K562 (cell line): ENCODE measurements around the gene ASCC3. TPM values are rescaled to one million over a fixed set of nuclear protein-coding genes. Genes with fewer than 3 reads are reported as not detected.

Experiments used
- ATAC-seq: fragments of 200-7000 bp; cut with Tn5 transposase; 3 replicates; pipeline ENCODE4 v1.9.1; 2020; ENCODE audit warnings: moderate library complexity
- BruUV-seq: library from RNA; stranded (reverse); fragments of 400-500 nt; replicated peaks from 2 replicates; lab custom pipeline; 2021; lab: Mats Ljungman, UMichigan
- CTCF ChIA-PET: fragments of 300-600 bp; formaldehyde crosslinking; extraction: SDS; loops from one replicate; lab custom pipeline; 2021; ENCODE audit warnings: low intra/inter-chr PET ratio; lab: Yijun Ruan, JAX
- POLR2A ChIA-PET: fragments of 300-600, 350-650 bp; sonication (Branson Sonifier 250); formaldehyde crosslinking; extraction: SDS; loops from one replicate; lab custom pipeline; 2021; ENCODE audit warnings: antibody characterized with exemption, inconsistent platforms; lab: Yijun Ruan, JAX
- DNase-seq, 4 experiments: peaks; one replicate each; pipeline versions ENCODE4 v3.0.0 to v3.0.0-alpha.2; 2011 to 2018; ENCODE audit warnings: low spot score in 3 of 4, mixed read lengths in 3 of 4; ENCODE audit errors: extremely low read depth in 1 of 4
- FAIRE-seq: peaks from 2 replicates; lab custom pipeline; 2011; peaks lifted over from hg19 to GRCh38; lab: Jason Lieb, UNC
- H2AFZ ChIP-seq: 2 replicates; pipeline ENCODE4 v1.6.0; 2011; ENCODE audit warnings: low read depth, low read length, control low read depth, inconsistent platforms
- H3K27ac ChIP-seq: fragments of 200-600 bp; 3 replicates; pipeline ENCODE4 v1.8.0; 2011; ENCODE audit warnings: low read depth, mild to moderate bottlenecking, control low read depth, inconsistent platforms, low read length, moderate library complexity, mixed read lengths; ENCODE audit errors: extremely low read depth
- H3K27me3 ChIP-seq, 2 experiments: fragments of 300-600 bp in 1 of 2; 2 replicates in 1 of 2; 3 replicates in 1 of 2; pipeline versions ENCODE4 v1.6.0 to v1.8.0; 2011; ENCODE audit warnings: inconsistent platforms in 2 of 2, low read length in 2 of 2, mild to moderate bottlenecking in 1 of 2, mixed read lengths in 1 of 2, moderate library complexity in 1 of 2; ENCODE audit not compliant: control insufficient read depth in 2 of 2, insufficient read depth in 2 of 2
- H3K36me3 ChIP-seq: fragments of 300-600 bp; 3 replicates; pipeline ENCODE4 v1.8.0; 2011; ENCODE audit warnings: mild to moderate bottlenecking, low read length, inconsistent platforms; ENCODE audit not compliant: control insufficient read depth, insufficient read depth
- H3K4me1 ChIP-seq, 2 experiments: fragments of 200-600 bp in 1 of 2; replicated peaks in 1 of 2; 2 replicates in 1 of 2; 3 replicates in 1 of 2; pipeline versions ENCODE4 v1.5.1 to v1.8.0; 2011; ENCODE audit warnings: inconsistent platforms in 2 of 2, low read length in 2 of 2, mild to moderate bottlenecking in 1 of 2, mixed read lengths in 1 of 2, moderate library complexity in 1 of 2; ENCODE audit not compliant: control insufficient read depth in 2 of 2, insufficient read depth in 2 of 2
- H3K4me2 ChIP-seq: 2 replicates; pipeline ENCODE4 v1.6.1; 2011; ENCODE audit warnings: low read length, control low read depth, inconsistent platforms, mixed read lengths; ENCODE audit not compliant: insufficient read depth
- H3K4me3 ChIP-seq: fragments of 200-600 bp; sonication (generic), shearing (Covaris generic); 2 replicates; pipeline ENCODE4 v1.5.1; 2016; ENCODE audit warnings: control low read depth, inconsistent platforms
- H3K79me2 ChIP-seq: fragments of 200-600 bp; 3 replicates; pipeline ENCODE4 v1.8.0; 2011; ENCODE audit warnings: low read length, inconsistent platforms; ENCODE audit not compliant: control insufficient read depth, insufficient read depth
- H3K9ac ChIP-seq, 2 experiments: 2 replicates each; pipeline versions ENCODE4 v1.6.0 to v1.6.1; 2011; ENCODE audit warnings: low read depth in 2 of 2, low read length in 2 of 2, control low read depth in 1 of 2, inconsistent platforms in 1 of 2, mild to moderate bottlenecking in 1 of 2, mixed read lengths in 1 of 2; ENCODE audit not compliant: insufficient read depth in 1 of 2
- H3K9me1 ChIP-seq: one replicate; pipeline ENCODE4 v1.6.0; 2011; ENCODE audit warnings: inconsistent platforms, mild to moderate bottlenecking, low read length, moderate library complexity; ENCODE audit not compliant: control insufficient read depth, insufficient read depth
- H3K9me3 ChIP-seq: replicated peaks from 2 replicates; pipeline ENCODE4 v1.5.1; 2011; ENCODE audit warnings: low read depth, low read length, inconsistent platforms; ENCODE audit not compliant: control insufficient read depth, insufficient read depth
- H4K20me1 ChIP-seq: replicated peaks from 2 replicates; pipeline ENCODE4 v1.6.1; 2011; ENCODE audit warnings: low read length, inconsistent platforms, mixed read lengths; ENCODE audit not compliant: control insufficient read depth, insufficient read depth
- DMBX1 ChIP-seq: fragments of 250-450 bp; sonication (Bioruptor Pico); IDR thresholded peaks from 2 replicates; pipeline ENCODE4 v1.8.0; 2022; ENCODE audit warnings: inconsistent platforms, mild to moderate bottlenecking, moderate library complexity, borderline replicate concordance
- HDAC6 ChIP-seq: IDR thresholded peaks from 2 replicates; pipeline ENCODE4 v1.6.1; 2012; ENCODE audit warnings: low read depth, mild to moderate bottlenecking, control low read depth, inconsistent platforms, low read length, moderate library complexity
- MAFG ChIP-seq: fragments of 450-650 bp; conservative IDR thresholded peaks from 2 replicates; pipeline ENCODE4 v1.6.1; 2016; ENCODE audit warnings: missing genetic modification characterization, missing compliant biosample characterization
- MCM7 ChIP-seq, 2 experiments: fragments of 450-650 bp; IDR thresholded peaks; 2 replicates each; pipeline ENCODE4 v1.6.1; 2016 to 2018
- NR2C1 ChIP-seq, 2 experiments: fragments of 450-650 bp; IDR thresholded peaks; 2 replicates each; pipeline ENCODE4 v1.6.1; 2017; ENCODE audit warnings: mild to moderate bottlenecking in 2 of 2, antibody characterized with exemption in 1 of 2, inconsistent platforms in 1 of 2, missing compliant biosample characterization in 1 of 2, missing genetic modification characterization in 1 of 2
- PYGO2 ChIP-seq: fragments of 450-650 bp; IDR thresholded peaks from 2 replicates; pipeline ENCODE4 v1.6.1; 2016; ENCODE audit warnings: mild to moderate bottlenecking, missing genetic modification characterization, moderate library complexity, missing compliant biosample characterization
- SMARCE1 ChIP-seq: fragments of 450-650 bp; IDR thresholded peaks from 2 replicates; pipeline ENCODE4 v1.7.1; 2016; ENCODE audit warnings: mild to moderate bottlenecking
- ZFX ChIP-seq: sonication (generic); formaldehyde crosslinking; IDR thresholded peaks from 2 replicates; pipeline ENCODE4 v1.8.0; 2022; ENCODE audit warnings: mild to moderate bottlenecking, missing genetic modification reagents, moderate library complexity
- ZNF174 ChIP-seq: fragments of 250-450 bp; sonication (Bioruptor Pico); IDR thresholded peaks from 2 replicates; pipeline ENCODE4 v1.4.0; 2020; ENCODE audit warnings: mild to moderate bottlenecking
- ZNF197 ChIP-seq: fragments of 200-800 bp; sonication (Bioruptor generic); IDR thresholded peaks from 2 replicates; pipeline ENCODE4 v1.6.1; 2016; ENCODE audit warnings: low read depth, missing genetic modification characterization, missing compliant biosample characterization
- ZNF696 ChIP-seq: fragments of 250-450 bp; sonication (Bioruptor Pico); conservative IDR thresholded peaks from 2 replicates; pipeline ENCODE4 v1.4.0; 2020; ENCODE audit warnings: mild to moderate bottlenecking, moderate library complexity
- WGBS: fragments of 100-300 bp; shearing (Covaris generic); methylation state at CpG from one replicate; pipeline ENCODE4 v1.1.6; 2016; ENCODE audit warnings: low coverage, mixed read lengths; ENCODE audit not compliant: insufficient coverage; ENCODE audit errors: missing lambda C conversion rate; 5-methylcytosine and 5-hydroxymethylcytosine counted together
- in situ Hi-C: fragments of 300-500 bp; cut with MboI; formaldehyde crosslinking; loops from 4 replicates; pipeline ENCODE4 v1.15.0; 2018; ENCODE audit warnings: inconsistent platforms, mixed read lengths
- intact Hi-C: fragments of 100-400 bp; cut with micrococcal nuclease; formaldehyde crosslinking; loops from 2 replicates; pipeline ENCODE4 v1.14.2; 2022
- polyA plus RNA-seq, 8 experiments: library from polyadenylated mRNA; depleted of rRNA in 4 of 8; stranded (reverse) in 5 of 8; unstranded in 3 of 8; fragments of >200 nt; fragmentation: Nextera tagmentation in 2 of 8; fragmentation: Illumina TruSeq in 1 of 8; extraction: Ambion mirVana in 2 of 8; extraction: Trizol in 1 of 8; gene quantifications; 2 replicates each; pipeline versions ENCODE4 v1.2.1 to v1.2.3, GENCODE V29; 2011 to 2014; ENCODE audit warnings: inconsistent platforms in 1 of 8, missing spikeins in 1 of 8
- total RNA-seq, 7 experiments: library from RNA; depleted of rRNA in 6 of 7; stranded (reverse); fragments of >200 nt in 6 of 7; fragmentation: Illumina TruSeq in 2 of 7; extraction: Trizol in 2 of 7; gene quantifications; 2 replicates each; pipeline versions ENCODE4 v1.2.1 to v1.2.3, GENCODE V29; 2011 to 2021; ENCODE audit warnings: low replicate concordance in 1 of 7
- TF ChIP-seq, protein P1 (sequence below): fragments of 250-450 bp; sonication (Bioruptor Pico); IDR thresholded peaks from 2 replicates; pipeline ENCODE4 v1.4.0; 2020; ENCODE audit warnings: mild to moderate bottlenecking, moderate library complexity
- TF ChIP-seq, protein P2 (sequence below): fragments of 250-450 bp; sonication (Bioruptor Pico); IDR thresholded peaks from 2 replicates; pipeline ENCODE4 v1.5.0; 2020; ENCODE audit warnings: mild to moderate bottlenecking, borderline replicate concordance

ASCC3 gene
- total and polyA plus RNA-seq, 9 of the 15 experiments (the other 6 are each of a cell fraction or from before 2014, with no cell fraction given) = 16.1 to 56.1 (median 33.9) TPM

DNA sequence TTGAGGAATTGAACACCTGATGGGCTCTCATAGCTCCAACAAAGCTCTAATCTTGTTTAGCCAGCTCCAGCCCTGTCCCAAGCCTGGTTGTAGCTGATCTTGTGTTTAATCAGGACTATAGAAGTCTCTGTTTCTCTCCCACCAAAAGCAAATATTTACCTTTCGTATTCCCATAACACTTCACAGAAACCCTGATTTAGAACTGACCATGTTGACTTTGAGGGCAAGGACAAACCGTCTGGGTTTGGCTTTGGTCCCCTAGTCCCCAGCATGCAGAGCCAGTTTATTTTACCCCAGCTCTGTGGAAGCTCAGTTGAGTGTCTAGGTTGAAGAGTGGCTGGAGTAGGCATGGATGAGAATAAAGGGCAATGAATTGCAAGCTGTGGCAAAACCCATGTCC is 398.4 kb downstream of the ASCC3 start:
- WGBS = 0% methylated on average over 2 of the region's 2 CpGs
- H3K4me1 ChIP-seq = no peaks in the 10 kb centered on the region
- H3K9ac ChIP-seq = no peak overlapping the region
- ChIA-PET POLR2A (interaction anchor here (0.8 kb wide), 1 partner anchor 399 kb away, joined by 3 read pairs; no protein-coding TSS in a partner anchor), CTCF (no interaction called here)
- H2AFZ ChIP-seq = no peak overlapping the region
- no peaks in the 10 kb centered on the region for H3K9me3 ChIP-seq
- no peak for FAIRE-seq
- DNase-seq = no peak
- TF ChIP-seq ZFX (CRISPR knock-in tag) (no peak), MAFG (no peak), HDAC6 (no peak), PYGO2 (tag) (no peak), ZNF197 (CRISPR knock-in tag) (no peak), NR2C1 (IDR thresholded peaks at IDR 0.05) (no peak), NR2C1 (tag; IDR thresholded peaks at IDR 0.05) (no peak), ZNF696 (CRISPR knock-in tag) (no peak), DMBX1 (CRISPR knock-in tag) (no peak), MCM7 (IDR thresholded peaks at IDR 0.05) (no peak), SMARCE1 (no peak), ZNF174 (CRISPR knock-in tag) (no peak)
- TF ChIP-seq, protein P1, sequence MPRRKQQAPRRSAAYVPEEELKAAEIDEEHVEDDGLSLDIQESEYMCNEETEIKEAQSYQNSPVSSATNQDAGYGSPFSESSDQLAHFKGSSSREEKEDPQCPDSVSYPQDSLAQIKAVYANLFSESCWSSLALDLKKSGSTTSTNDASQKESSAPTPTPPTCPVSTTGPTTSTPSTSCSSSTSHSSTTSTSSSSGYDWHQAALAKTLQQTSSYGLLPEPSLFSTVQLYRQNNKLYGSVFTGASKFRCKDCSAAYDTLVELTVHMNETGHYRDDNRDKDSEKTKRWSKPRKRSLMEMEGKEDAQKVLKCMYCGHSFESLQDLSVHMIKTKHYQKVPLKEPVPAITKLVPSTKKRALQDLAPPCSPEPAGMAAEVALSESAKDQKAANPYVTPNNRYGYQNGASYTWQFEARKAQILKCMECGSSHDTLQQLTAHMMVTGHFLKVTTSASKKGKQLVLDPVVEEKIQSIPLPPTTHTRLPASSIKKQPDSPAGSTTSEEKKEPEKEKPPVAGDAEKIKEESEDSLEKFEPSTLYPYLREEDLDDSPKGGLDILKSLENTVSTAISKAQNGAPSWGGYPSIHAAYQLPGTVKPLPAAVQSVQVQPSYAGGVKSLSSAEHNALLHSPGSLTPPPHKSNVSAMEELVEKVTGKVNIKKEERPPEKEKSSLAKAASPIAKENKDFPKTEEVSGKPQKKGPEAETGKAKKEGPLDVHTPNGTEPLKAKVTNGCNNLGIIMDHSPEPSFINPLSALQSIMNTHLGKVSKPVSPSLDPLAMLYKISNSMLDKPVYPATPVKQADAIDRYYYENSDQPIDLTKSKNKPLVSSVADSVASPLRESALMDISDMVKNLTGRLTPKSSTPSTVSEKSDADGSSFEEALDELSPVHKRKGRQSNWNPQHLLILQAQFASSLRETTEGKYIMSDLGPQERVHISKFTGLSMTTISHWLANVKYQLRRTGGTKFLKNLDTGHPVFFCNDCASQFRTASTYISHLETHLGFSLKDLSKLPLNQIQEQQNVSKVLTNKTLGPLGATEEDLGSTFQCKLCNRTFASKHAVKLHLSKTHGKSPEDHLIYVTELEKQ (CRISPR knock-in tag) = no peak
- TF ChIP-seq, protein P2, sequence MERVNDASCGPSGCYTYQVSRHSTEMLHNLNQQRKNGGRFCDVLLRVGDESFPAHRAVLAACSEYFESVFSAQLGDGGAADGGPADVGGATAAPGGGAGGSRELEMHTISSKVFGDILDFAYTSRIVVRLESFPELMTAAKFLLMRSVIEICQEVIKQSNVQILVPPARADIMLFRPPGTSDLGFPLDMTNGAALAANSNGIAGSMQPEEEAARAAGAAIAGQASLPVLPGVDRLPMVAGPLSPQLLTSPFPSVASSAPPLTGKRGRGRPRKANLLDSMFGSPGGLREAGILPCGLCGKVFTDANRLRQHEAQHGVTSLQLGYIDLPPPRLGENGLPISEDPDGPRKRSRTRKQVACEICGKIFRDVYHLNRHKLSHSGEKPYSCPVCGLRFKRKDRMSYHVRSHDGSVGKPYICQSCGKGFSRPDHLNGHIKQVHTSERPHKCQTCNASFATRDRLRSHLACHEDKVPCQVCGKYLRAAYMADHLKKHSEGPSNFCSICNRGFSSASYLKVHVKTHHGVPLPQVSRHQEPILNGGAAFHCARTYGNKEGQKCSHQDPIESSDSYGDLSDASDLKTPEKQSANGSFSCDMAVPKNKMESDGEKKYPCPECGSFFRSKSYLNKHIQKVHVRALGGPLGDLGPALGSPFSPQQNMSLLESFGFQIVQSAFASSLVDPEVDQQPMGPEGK = no peak
- peaks cover under 1 to 5% of the 10 kb centered on the region in 2 experiments; a peak in 1 of 5 replicates for H3K27me3 ChIP-seq
- H4K20me1 ChIP-seq = no peaks in the 10 kb centered on the region
- ATAC-seq = no peak
- BruUV-seq = no TSS peak
- H3K4me3 ChIP-seq = no peak overlapping the region
- H3K27ac ChIP-seq = no peak overlapping the region
- no peaks in the 10 kb centered on the region for H3K9me1 ChIP-seq
- in situ Hi-C loops (loop anchor here (5.0 to 10.0 kb wide), 2 partner anchors 182 to 360 kb away; no protein-coding TSS in a partner anchor), intact Hi-C loops (loop anchor here (5.0 kb wide), 1 partner anchor 180 kb away; no protein-coding TSS in a partner anchor)
- no peak overlapping the region for H3K4me2 ChIP-seq
- H3K79me2 ChIP-seq = no peaks in the 10 kb centered on the region
- no peaks in the 10 kb centered on the region for H3K36me3 ChIP-seq
